K562 (cell line): ENCODE results near the gene DDR2. TPM values are rescaled to one million over a fixed set of nuclear protein-coding genes. Genes with fewer than 3 reads are reported as not detected.

Experiments
- ATAC-seq: fragments of 200-7000 bp; cut with Tn5 transposase; 3 replicates; pipeline ENCODE4 v1.9.1; 2020; ENCODE audit warnings: moderate library complexity
- BruUV-seq: library from RNA; stranded (reverse); fragments of 400-500 nt; replicated peaks from 2 replicates; lab custom pipeline; 2021; lab: Mats Ljungman, UMichigan
- CTCF ChIA-PET: fragments of 300-600 bp; formaldehyde crosslinking; extraction: SDS; loops from one replicate; lab custom pipeline; 2021; ENCODE audit warnings: low intra/inter-chr PET ratio; lab: Yijun Ruan, JAX
- POLR2A ChIA-PET: fragments of 300-600, 350-650 bp; sonication (Branson Sonifier 250); formaldehyde crosslinking; extraction: SDS; loops from one replicate; lab custom pipeline; 2021; ENCODE audit warnings: antibody characterized with exemption, inconsistent platforms; lab: Yijun Ruan, JAX
- DNase-seq, 4 experiments: peaks; one replicate each; pipeline versions ENCODE4 v3.0.0 to v3.0.0-alpha.2; 2011 to 2018; ENCODE audit warnings: low spot score in 3 of 4, mixed read lengths in 3 of 4; ENCODE audit errors: extremely low read depth in 1 of 4
- FAIRE-seq: peaks from 2 replicates; lab custom pipeline; 2011; peaks lifted over from hg19 to GRCh38; lab: Jason Lieb, UNC
- H2AFZ ChIP-seq: 2 replicates; pipeline ENCODE4 v1.6.0; 2011; ENCODE audit warnings: low read depth, low read length, control low read depth, inconsistent platforms
- H3K27ac ChIP-seq: fragments of 200-600 bp; 3 replicates; pipeline ENCODE4 v1.8.0; 2011; ENCODE audit warnings: low read depth, mild to moderate bottlenecking, control low read depth, inconsistent platforms, low read length, moderate library complexity, mixed read lengths; ENCODE audit errors: extremely low read depth
- H3K27me3 ChIP-seq, 2 experiments: fragments of 300-600 bp in 1 of 2; 2 replicates in 1 of 2; 3 replicates in 1 of 2; pipeline versions ENCODE4 v1.6.0 to v1.8.0; 2011; ENCODE audit warnings: inconsistent platforms in 2 of 2, low read length in 2 of 2, mild to moderate bottlenecking in 1 of 2, mixed read lengths in 1 of 2, moderate library complexity in 1 of 2; ENCODE audit not compliant: control insufficient read depth in 2 of 2, insufficient read depth in 2 of 2
- H3K36me3 ChIP-seq: fragments of 300-600 bp; 3 replicates; pipeline ENCODE4 v1.8.0; 2011; ENCODE audit warnings: mild to moderate bottlenecking, low read length, inconsistent platforms; ENCODE audit not compliant: control insufficient read depth, insufficient read depth
- H3K4me1 ChIP-seq, 2 experiments: fragments of 200-600 bp in 1 of 2; replicated peaks in 1 of 2; 2 replicates in 1 of 2; 3 replicates in 1 of 2; pipeline versions ENCODE4 v1.5.1 to v1.8.0; 2011; ENCODE audit warnings: inconsistent platforms in 2 of 2, low read length in 2 of 2, mild to moderate bottlenecking in 1 of 2, mixed read lengths in 1 of 2, moderate library complexity in 1 of 2; ENCODE audit not compliant: control insufficient read depth in 2 of 2, insufficient read depth in 2 of 2
- H3K4me2 ChIP-seq: 2 replicates; pipeline ENCODE4 v1.6.1; 2011; ENCODE audit warnings: low read length, control low read depth, inconsistent platforms, mixed read lengths; ENCODE audit not compliant: insufficient read depth
- H3K4me3 ChIP-seq: fragments of 200-600 bp; sonication (generic), shearing (Covaris generic); 2 replicates; pipeline ENCODE4 v1.5.1; 2016; ENCODE audit warnings: control low read depth, inconsistent platforms
- H3K79me2 ChIP-seq: fragments of 200-600 bp; 3 replicates; pipeline ENCODE4 v1.8.0; 2011; ENCODE audit warnings: low read length, inconsistent platforms; ENCODE audit not compliant: control insufficient read depth, insufficient read depth
- H3K9ac ChIP-seq, 2 experiments: 2 replicates each; pipeline versions ENCODE4 v1.6.0 to v1.6.1; 2011; ENCODE audit warnings: low read depth in 2 of 2, low read length in 2 of 2, control low read depth in 1 of 2, inconsistent platforms in 1 of 2, mild to moderate bottlenecking in 1 of 2, mixed read lengths in 1 of 2; ENCODE audit not compliant: insufficient read depth in 1 of 2
- H3K9me1 ChIP-seq: one replicate; pipeline ENCODE4 v1.6.0; 2011; ENCODE audit warnings: inconsistent platforms, mild to moderate bottlenecking, low read length, moderate library complexity; ENCODE audit not compliant: control insufficient read depth, insufficient read depth
- H3K9me3 ChIP-seq: replicated peaks from 2 replicates; pipeline ENCODE4 v1.5.1; 2011; ENCODE audit warnings: low read depth, low read length, inconsistent platforms; ENCODE audit not compliant: control insufficient read depth, insufficient read depth
- H4K20me1 ChIP-seq: replicated peaks from 2 replicates; pipeline ENCODE4 v1.6.1; 2011; ENCODE audit warnings: low read length, inconsistent platforms, mixed read lengths; ENCODE audit not compliant: control insufficient read depth, insufficient read depth
- BRF1 ChIP-seq: IDR thresholded peaks from 3 replicates; pipeline ENCODE4 v1.6.1; 2011; ENCODE audit warnings: borderline replicate concordance, mild to moderate bottlenecking; ENCODE audit not compliant: insufficient read length; ENCODE audit errors: extremely low read depth
- CAMTA2 ChIP-seq: fragments of 250-450 bp; sonication (Bioruptor Pico); conservative IDR thresholded peaks from 2 replicates; pipeline ENCODE4 v1.5.1; 2022
- EGR1 ChIP-seq: fragments of 450-650 bp; conservative IDR thresholded peaks from 2 replicates; pipeline ENCODE4 v1.6.1; 2017; ENCODE audit warnings: mild to moderate bottlenecking
- ESRRB ChIP-seq: fragments of 250-450 bp; sonication (Bioruptor Pico); IDR thresholded peaks from 2 replicates; pipeline ENCODE4 v1.5.0; 2020; ENCODE audit warnings: mild to moderate bottlenecking, moderate library complexity, borderline replicate concordance
- IRF2 ChIP-seq: sonication (generic); formaldehyde crosslinking; IDR thresholded peaks from 2 replicates; pipeline ENCODE4 v1.8.1; 2022; ENCODE audit warnings: mild to moderate bottlenecking, missing genetic modification reagents
- MTF1 ChIP-seq: fragments of 250-450 bp; sonication (Bioruptor Pico); IDR thresholded peaks from 2 replicates; pipeline ENCODE4 v1.9.0; 2021; ENCODE audit warnings: moderate library complexity, mild to moderate bottlenecking, inconsistent platforms, borderline replicate concordance
- NBN ChIP-seq: fragments of 450-650 bp; IDR thresholded peaks from 2 replicates; pipeline ENCODE4 v1.6.1; 2016; ENCODE audit warnings: low read depth, mild to moderate bottlenecking
- NFXL1 ChIP-seq: fragments of 450-650 bp; formaldehyde crosslinking; IDR thresholded peaks from 2 replicates; pipeline ENCODE4 v1.4.0; 2021; ENCODE audit warnings: mild to moderate bottlenecking
- RFX7 ChIP-seq: fragments of 250-450 bp; sonication (Bioruptor Pico); IDR thresholded peaks from 2 replicates; pipeline ENCODE4 v1.5.1; 2021; ENCODE audit warnings: mild to moderate bottlenecking
- SIN3B ChIP-seq: fragments of 450-650 bp; IDR thresholded peaks from 2 replicates; pipeline ENCODE4 v1.6.1; 2017; ENCODE audit warnings: low read depth, mild to moderate bottlenecking, moderate library complexity
- U2AF1 ChIP-seq: fragments of 200-400 bp; formaldehyde crosslinking; optimal IDR thresholded peaks from 2 replicates; pipeline ENCODE3; 2017; ENCODE audit warnings: mild to moderate bottlenecking, low read depth, low read length, moderate library complexity
- ZNF436 ChIP-seq: fragments of 250-450, 450-650 bp; sonication (Bioruptor Pico); formaldehyde crosslinking; IDR thresholded peaks from 2 replicates; pipeline ENCODE4 v1.7.0; 2020; ENCODE audit warnings: mild to moderate bottlenecking
- ZNF583 ChIP-seq: fragments of 250-450 bp; sonication (Bioruptor Pico); IDR thresholded peaks from 2 replicates; pipeline ENCODE4 v1.4.0; 2020
- WGBS: fragments of 100-300 bp; shearing (Covaris generic); methylation state at CpG from one replicate; pipeline ENCODE4 v1.1.6; 2016; ENCODE audit warnings: low coverage, mixed read lengths; ENCODE audit not compliant: insufficient coverage; ENCODE audit errors: missing lambda C conversion rate; 5-methylcytosine and 5-hydroxymethylcytosine counted together
- in situ Hi-C: fragments of 300-500 bp; cut with MboI; formaldehyde crosslinking; loops from 4 replicates; pipeline ENCODE4 v1.15.0; 2018; ENCODE audit warnings: inconsistent platforms, mixed read lengths
- intact Hi-C: fragments of 100-400 bp; cut with micrococcal nuclease; formaldehyde crosslinking; loops from 2 replicates; pipeline ENCODE4 v1.14.2; 2022
- polyA plus RNA-seq, 8 experiments: library from polyadenylated mRNA; depleted of rRNA in 4 of 8; stranded (reverse) in 5 of 8; unstranded in 3 of 8; fragments of >200 nt; fragmentation: Nextera tagmentation in 2 of 8; fragmentation: Illumina TruSeq in 1 of 8; extraction: Ambion mirVana in 2 of 8; extraction: Trizol in 1 of 8; gene quantifications; 2 replicates each; pipeline versions ENCODE4 v1.2.1 to v1.2.3, GENCODE V29; 2011 to 2014; ENCODE audit warnings: inconsistent platforms in 1 of 8, missing spikeins in 1 of 8
- total RNA-seq, 7 experiments: library from RNA; depleted of rRNA in 6 of 7; stranded (reverse); fragments of >200 nt in 6 of 7; fragmentation: Illumina TruSeq in 2 of 7; extraction: Trizol in 2 of 7; gene quantifications; 2 replicates each; pipeline versions ENCODE4 v1.2.1 to v1.2.3, GENCODE V29; 2011 to 2021; ENCODE audit warnings: low replicate concordance in 1 of 7
- TF ChIP-seq, protein P1 (sequence below): sonication (generic); formaldehyde crosslinking; IDR thresholded peaks from 2 replicates; pipeline ENCODE4 v1.8.0; 2023; ENCODE audit warnings: mild to moderate bottlenecking, missing genetic modification reagents
- TF ChIP-seq, protein P2 (sequence below): fragments of 450-650 bp; IDR thresholded peaks from 2 replicates; pipeline ENCODE4 v1.6.1; 2018; ENCODE audit warnings: mild to moderate bottlenecking, low read depth; ENCODE audit not compliant: partially characterized antibody

Gene DDR2
- total and polyA plus RNA-seq, 9 of the 15 experiments (the other 6 are each of a cell fraction or from before 2014, with no cell fraction given), result 0.36 to 2.0 (median 1.1) TPM

DNA sequence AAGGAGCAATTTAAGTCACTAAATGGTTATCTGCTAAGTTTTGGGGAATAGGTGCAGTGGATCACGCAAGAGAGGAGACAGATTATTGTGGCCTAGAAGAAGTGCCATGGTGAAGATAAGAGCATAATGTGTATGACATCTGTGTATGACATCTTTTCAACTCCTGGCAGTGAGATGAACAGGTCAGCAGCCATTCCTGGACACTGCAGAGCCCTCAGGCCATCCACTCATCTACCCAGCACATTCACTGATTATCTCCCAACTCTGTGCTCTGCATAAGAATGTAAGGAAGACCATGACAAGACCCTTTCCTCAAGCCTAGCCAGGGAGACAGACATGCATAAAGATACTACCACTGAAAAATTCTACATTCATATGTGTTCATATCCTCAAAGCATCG, 73.7 kb downstream of the DDR2 start:
- ChIA-PET POLR2A (no interaction called here), CTCF (no interaction called here)
- intact Hi-C loops (no loop called here), in situ Hi-C loops (no loop called here)
- no peak for ATAC-seq
- no TSS peak for BruUV-seq
- Histone ChIP-seq H3K27ac (no peak overlapping the region), H3K9me1 (no peaks in the 10 kb centered on the region), H3K9ac (no peak overlapping the region), H3K4me3 (no peak overlapping the region), H3K9me3 (no peaks in the 10 kb centered on the region), H2AFZ (no peak overlapping the region), H3K4me1 (peaks cover 0 to 2% of the 10 kb centered on the region in 2 experiments; a peak in 2 of 5 replicates), H4K20me1 (no peaks in the 10 kb centered on the region), H3K36me3 (no peaks in the 10 kb centered on the region), H3K4me2 (no peak overlapping the region), H3K27me3 (no peaks in the 10 kb centered on the region), H3K79me2 (no peaks in the 10 kb centered on the region)
- 15% methylated on average over 2 of the region's 2 CpGs for WGBS
- FAIRE-seq, result no peak
- no peak for DNase-seq
- no peak for TF ChIP-seq ZNF436 (CRISPR knock-in tag)
- TF ChIP-seq ZNF583 (CRISPR knock-in tag), result no peak
- TF ChIP-seq MTF1, result no peak
- TF ChIP-seq NFXL1 (CRISPR knock-in tag), result no peak
- TF ChIP-seq NBN, result no peak
- TF ChIP-seq EGR1, result no peak
- no peak for TF ChIP-seq CAMTA2 (CRISPR knock-in tag)
- TF ChIP-seq, protein P1, sequence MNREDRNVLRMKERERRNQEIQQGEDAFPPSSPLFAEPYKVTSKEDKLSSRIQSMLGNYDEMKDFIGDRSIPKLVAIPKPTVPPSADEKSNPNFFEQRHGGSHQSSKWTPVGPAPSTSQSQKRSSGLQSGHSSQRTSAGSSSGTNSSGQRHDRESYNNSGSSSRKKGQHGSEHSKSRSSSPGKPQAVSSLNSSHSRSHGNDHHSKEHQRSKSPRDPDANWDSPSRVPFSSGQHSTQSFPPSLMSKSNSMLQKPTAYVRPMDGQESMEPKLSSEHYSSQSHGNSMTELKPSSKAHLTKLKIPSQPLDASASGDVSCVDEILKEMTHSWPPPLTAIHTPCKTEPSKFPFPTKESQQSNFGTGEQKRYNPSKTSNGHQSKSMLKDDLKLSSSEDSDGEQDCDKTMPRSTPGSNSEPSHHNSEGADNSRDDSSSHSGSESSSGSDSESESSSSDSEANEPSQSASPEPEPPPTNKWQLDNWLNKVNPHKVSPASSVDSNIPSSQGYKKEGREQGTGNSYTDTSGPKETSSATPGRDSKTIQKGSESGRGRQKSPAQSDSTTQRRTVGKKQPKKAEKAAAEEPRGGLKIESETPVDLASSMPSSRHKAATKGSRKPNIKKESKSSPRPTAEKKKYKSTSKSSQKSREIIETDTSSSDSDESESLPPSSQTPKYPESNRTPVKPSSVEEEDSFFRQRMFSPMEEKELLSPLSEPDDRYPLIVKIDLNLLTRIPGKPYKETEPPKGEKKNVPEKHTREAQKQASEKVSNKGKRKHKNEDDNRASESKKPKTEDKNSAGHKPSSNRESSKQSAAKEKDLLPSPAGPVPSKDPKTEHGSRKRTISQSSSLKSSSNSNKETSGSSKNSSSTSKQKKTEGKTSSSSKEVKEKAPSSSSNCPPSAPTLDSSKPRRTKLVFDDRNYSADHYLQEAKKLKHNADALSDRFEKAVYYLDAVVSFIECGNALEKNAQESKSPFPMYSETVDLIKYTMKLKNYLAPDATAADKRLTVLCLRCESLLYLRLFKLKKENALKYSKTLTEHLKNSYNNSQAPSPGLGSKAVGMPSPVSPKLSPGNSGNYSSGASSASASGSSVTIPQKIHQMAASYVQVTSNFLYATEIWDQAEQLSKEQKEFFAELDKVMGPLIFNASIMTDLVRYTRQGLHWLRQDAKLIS, result no peak
- TF ChIP-seq SIN3B, result no peak
- no peak for TF ChIP-seq U2AF1
- no peak for TF ChIP-seq BRF1
- no peak for TF ChIP-seq IRF2
- no peak for TF ChIP-seq RFX7 (CRISPR knock-in tag)
- no peak for TF ChIP-seq ESRRB
- TF ChIP-seq, protein P2, sequence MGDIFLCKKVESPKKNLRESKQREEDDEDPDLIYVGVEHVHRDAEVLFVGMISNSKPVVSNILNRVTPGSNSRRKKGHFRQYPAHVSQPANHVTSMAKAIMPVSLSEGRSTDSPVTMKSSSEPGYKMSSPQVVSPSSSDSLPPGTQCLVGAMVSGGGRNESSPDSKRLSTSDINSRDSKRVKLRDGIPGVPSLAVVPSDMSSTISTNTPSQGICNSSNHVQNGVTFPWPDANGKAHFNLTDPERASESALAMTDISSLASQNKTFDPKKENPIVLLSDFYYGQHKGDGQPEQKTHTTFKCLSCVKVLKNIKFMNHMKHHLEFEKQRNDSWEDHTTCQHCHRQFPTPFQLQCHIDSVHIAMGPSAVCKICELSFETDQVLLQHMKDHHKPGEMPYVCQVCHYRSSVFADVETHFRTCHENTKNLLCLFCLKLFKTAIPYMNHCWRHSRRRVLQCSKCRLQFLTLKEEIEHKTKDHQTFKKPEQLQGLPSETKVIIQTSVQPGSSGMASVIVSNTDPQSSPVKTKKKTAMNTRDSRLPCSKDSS, result no peak
